Erythroblast (primary cell): ENCODE measurements around the gene CADM3.

Experiments
- GATA1 ChIP-seq: IDR thresholded peaks from 2 replicates; pipeline ENCODE4 v1.6.1; 2011; ENCODE audit warnings: low read depth, mild to moderate bottlenecking, control low read depth, low read length, moderate library complexity
- POLR2A ChIP-seq: IDR thresholded peaks from 2 replicates; pipeline ENCODE4 v1.6.1; 2011; ENCODE audit warnings: mild to moderate bottlenecking, low read length

DNA sequence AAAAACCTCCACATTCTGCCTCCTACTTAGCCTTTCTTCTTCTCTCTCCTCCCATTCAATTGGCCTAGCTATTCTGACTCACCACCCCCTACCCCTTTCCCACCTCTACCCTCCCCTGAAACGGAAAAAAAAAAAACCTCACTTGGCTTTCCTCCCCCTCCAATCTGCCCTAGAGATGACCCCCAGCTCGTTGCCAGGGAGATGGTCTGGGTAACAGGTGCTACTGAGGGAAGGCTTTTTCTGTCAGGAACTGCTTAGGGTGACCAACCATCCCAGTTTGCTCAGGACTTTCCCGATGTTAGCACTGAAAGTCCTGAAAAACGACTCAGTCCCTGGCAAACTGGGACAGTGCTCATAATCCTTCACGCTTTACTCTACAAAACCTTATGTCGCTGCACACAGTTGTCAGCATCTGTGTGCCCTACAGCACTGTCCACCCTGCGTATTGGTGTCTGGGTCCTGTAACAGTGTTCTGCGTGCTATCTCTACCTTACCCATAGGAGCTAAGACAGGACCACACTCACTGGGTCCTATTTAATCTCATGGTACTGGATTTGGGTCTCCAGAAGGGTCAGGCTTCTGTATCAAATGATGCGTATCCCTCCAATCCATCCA is 7.7 kb upstream of the CADM3 start:
- no peak for TF ChIP-seq POLR2A
- no peak for TF ChIP-seq GATA1
